HFF-Myc (cell line): ENCODE measurements around the gene ETS2.

Source experiments
- DNase-seq: peaks from one replicate; pipeline ENCODE4 v3.0.0-alpha.2; 2011; ENCODE audit warnings: low read depth; ENCODE audit errors: extremely low read depth
- H3K4me3 ChIP-seq: replicated peaks from 2 replicates; pipeline ENCODE4 v1.5.1; 2011; ENCODE audit warnings: low read depth, mild to moderate bottlenecking, control low read depth, low read length
- CTCF ChIP-seq: IDR thresholded peaks from 2 replicates; pipeline ENCODE4 v1.5.1; 2012; ENCODE audit warnings: mild to moderate bottlenecking, low read depth, low read length, control low read depth; ENCODE audit errors: missing control alignments

Gene ETS2

GRCh38 chr21:38777531-38777930, 28.2 kb upstream of the ETS2 start:
- no peak for DNase-seq
- no peak for TF ChIP-seq CTCF
- H3K4me3 ChIP-seq, result no peak overlapping the region

- no peak overlapping the region for H3K4me3 ChIP-seq
- no peak for TF ChIP-seq CTCF
- no peak for DNase-seq
These were observed 24.9 kb upstream of the ETS2 start for GRCh38 chr21:38780879-38781278.

GRCh38 chr21:38784458-38785266, 21.1 kb upstream of the ETS2 start:
- H3K4me3 ChIP-seq, result no peak overlapping the region
- TF ChIP-seq CTCF, result no peak
- DNase-seq, result no peak

GRCh38 chr21:38785483-38785882, 20.2 kb upstream of the ETS2 start:
- no peak overlapping the region for H3K4me3 ChIP-seq

GRCh38 chr21:38787016-38787415, 18.7 kb upstream of the ETS2 start:
- no peak overlapping the region for H3K4me3 ChIP-seq
- no peak for DNase-seq
- no peak for TF ChIP-seq CTCF

More at GRCh38 chr21:38785483-38785882, 20.2 kb upstream of the ETS2 start:
- no peak for DNase-seq
- TF ChIP-seq CTCF, result no peak

GRCh38 chr21:38787461-38788274, 18.1 kb upstream of the ETS2 start:
- H3K4me3 ChIP-seq, result no peak overlapping the region

More at GRCh38 chr21:38787461-38788274, 18.1 kb upstream of the ETS2 start:
- peak; percentile 73 for DNase-seq
- no peak for TF ChIP-seq CTCF
